Astrocyte (in vitro differentiated cells and primary cell): ENCODE data around the gene ACAP3.

Experiments used
- CTCF ChIP-seq: IDR thresholded peaks from 2 replicates; pipeline ENCODE4 v1.5.1; 2011; ENCODE audit warnings: low read depth, mild to moderate bottlenecking, inconsistent platforms, low read length, moderate library complexity; ENCODE audit not compliant: insufficient read depth
- EZH2 ChIP-seq: IDR thresholded peaks from 2 replicates; pipeline ENCODE4 v1.6.1; 2012; ENCODE audit warnings: mild to moderate bottlenecking, low read length, inconsistent platforms; ENCODE audit not compliant: insufficient read depth

- TF ChIP-seq CTCF = no peak
- TF ChIP-seq EZH2 = no peak
These were observed 39.4 kb downstream of the ACAP3 start for GRCh38 chr1:1268284-1268682.
